Keratinocyte (primary cell): Measurements from ENCODE around the gene KCNMA1. TPM values are rescaled to one million over a fixed set of nuclear protein-coding genes. Genes with fewer than 3 reads are reported as not detected.

ENCODE experiments used
- DNase-seq: peaks from one replicate; pipeline ENCODE4 v3.0.0-alpha.2; 2011; ENCODE audit warnings: low read depth, missing footprints, low spot score
- FAIRE-seq: peaks from 2 replicates; lab custom pipeline; 2011; peaks lifted over from hg19 to GRCh38; lab: Jason Lieb, UNC
- H2AFZ ChIP-seq: 2 replicates; pipeline ENCODE4 v1.6.0; 2012; ENCODE audit warnings: low read length, control low read depth, inconsistent platforms; ENCODE audit not compliant: control insufficient read depth
- H3K27ac ChIP-seq: 2 replicates; pipeline ENCODE4 v1.5.1; 2011; ENCODE audit warnings: low read length; ENCODE audit not compliant: control insufficient read depth, insufficient read depth
- H3K27me3 ChIP-seq: 3 replicates; pipeline ENCODE4 v1.6.0; 2011; ENCODE audit warnings: low read length; ENCODE audit not compliant: control insufficient read depth, insufficient read depth; ENCODE audit errors: extremely low read depth
- H3K36me3 ChIP-seq, 2 experiments: 2 replicates in 1 of 2; 3 replicates in 1 of 2; pipeline ENCODE4 v1.5.1; 2011; ENCODE audit warnings: low read length in 2 of 2, mild to moderate bottlenecking in 1 of 2; ENCODE audit not compliant: control insufficient read depth in 2 of 2, insufficient read depth in 2 of 2; ENCODE audit errors: extremely low read depth in 1 of 2
- H3K4me1 ChIP-seq: 3 replicates; pipeline ENCODE4 v1.5.1; 2011; ENCODE audit warnings: low read length; ENCODE audit not compliant: control insufficient read depth, insufficient read depth; ENCODE audit errors: extremely low read depth
- H3K4me2 ChIP-seq: 3 replicates; pipeline ENCODE4 v1.6.0; 2011; ENCODE audit warnings: low read depth, low read length; ENCODE audit not compliant: control insufficient read depth, insufficient read depth; ENCODE audit errors: extremely low read depth
- H3K4me3 ChIP-seq, 3 experiments: fragments of 200-600 bp in 1 of 3; sonication (generic) in 1 of 3; 2 replicates in 2 of 3; 3 replicates in 1 of 3; pipeline ENCODE4 v1.5.1; 2011 to 2016; ENCODE audit warnings: low read length in 3 of 3, mild to moderate bottlenecking in 3 of 3, control low read depth in 2 of 3, inconsistent platforms in 1 of 3, low read depth in 1 of 3, mixed read lengths in 1 of 3, mixed run types in 1 of 3, moderate library complexity in 1 of 3; ENCODE audit not compliant: control insufficient read depth in 2 of 3, insufficient read depth in 2 of 3; ENCODE audit errors: extremely low read depth in 1 of 3
- H3K79me2 ChIP-seq: 2 replicates; pipeline ENCODE4 v1.6.0; 2012; ENCODE audit warnings: low read length; ENCODE audit not compliant: control insufficient read depth, insufficient read depth
- H3K9ac ChIP-seq: 3 replicates; pipeline ENCODE4 v1.6.0; 2011; ENCODE audit warnings: low read length; ENCODE audit not compliant: control insufficient read depth, insufficient read depth; ENCODE audit errors: extremely low read depth
- H3K9me1 ChIP-seq: 3 replicates; pipeline ENCODE4 v1.6.0; 2011; ENCODE audit warnings: low read length; ENCODE audit not compliant: control insufficient read depth, insufficient read depth; ENCODE audit errors: extremely low read depth
- H3K9me3 ChIP-seq: 2 replicates; pipeline ENCODE4 v1.5.1; 2012; ENCODE audit warnings: low read depth, low read length; ENCODE audit not compliant: control insufficient read depth
- H4K20me1 ChIP-seq: 3 replicates; pipeline ENCODE4 v1.6.0; 2011; ENCODE audit warnings: low read length; ENCODE audit not compliant: control insufficient read depth, insufficient read depth; ENCODE audit errors: extremely low read depth
- EZH2 ChIP-seq: IDR thresholded peaks from one replicate; pipeline ENCODE4 v1.6.1; 2012; ENCODE audit warnings: inconsistent platforms, mild to moderate bottlenecking, low read length, moderate library complexity
- dilution Hi-C: fragments of 300-500 bp; cut with MboI; formaldehyde crosslinking; loops from one replicate; pipeline ENCODE4 v1.7.0; 2020; ENCODE audit warnings: low sequenced_read_pairs; ENCODE audit not compliant: extremely low pct_ligation_motif_present
- polyA plus RNA-seq, 5 experiments: library from polyadenylated mRNA; depleted of rRNA in 3 of 5; stranded (reverse) in 3 of 5; stranded (forward) in 1 of 5; unstranded in 1 of 5; fragments of >200 nt; gene quantifications; 1 replicate in 1 of 5; 2 replicates in 3 of 5; 3 replicates in 1 of 5; pipeline versions ENCODE4 v1.2.1 to v1.2.3, GENCODE V29; 2011 to 2012; ENCODE audit warnings: missing spikeins in 2 of 5, low read depth in 1 of 5, low replicate concordance in 1 of 5
- TF ChIP-seq, protein P1 (sequence below), 3 experiments: IDR thresholded peaks in 1 of 3; conservative IDR thresholded peaks in 1 of 3; optimal IDR thresholded peaks in 1 of 3; 2 replicates in 2 of 3; 3 replicates in 1 of 3; pipeline versions ENCODE3 to v1.5.1; 2011; ENCODE audit warnings: low read length in 3 of 3, mild to moderate bottlenecking in 3 of 3, moderate library complexity in 2 of 3, control low read depth in 1 of 3, inconsistent platforms in 1 of 3; ENCODE audit not compliant: insufficient read depth in 2 of 3; ENCODE audit errors: extremely low read depth in 1 of 3

Gene KCNMA1
- polyA plus RNA-seq, 1 donor (not counting 4 experiments of a cell fraction or from before 2014, with no cell fraction given): 6.3 TPM

DNA sequence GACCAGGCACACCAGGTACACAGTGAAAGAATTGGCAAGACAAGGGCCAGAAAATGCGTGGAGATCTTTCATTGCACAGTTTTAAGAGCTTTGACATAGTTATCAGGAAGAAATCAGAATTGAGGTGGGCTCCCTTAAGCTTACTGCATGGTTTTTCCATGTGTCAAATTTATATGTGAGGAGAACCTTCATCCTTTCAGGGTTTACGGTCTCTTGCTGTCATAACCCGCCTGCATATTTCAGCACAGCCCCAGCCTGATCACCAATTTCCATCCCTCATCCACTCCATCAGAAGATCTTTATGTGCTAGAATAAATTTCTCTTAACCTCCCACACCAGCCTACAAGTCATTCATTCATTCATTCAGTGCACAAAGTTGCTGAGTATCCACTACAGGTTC lies 373.1 kb downstream of the KCNMA1 start:
- H3K9ac ChIP-seq: no peak overlapping the region
- no peak for FAIRE-seq
- no peak overlapping the region for H3K4me3 ChIP-seq
- dilution Hi-C loops: no loop called here
- no peaks in the 10 kb centered on the region for H3K79me2 ChIP-seq
- no peaks in the 10 kb centered on the region for H3K9me3 ChIP-seq
- no peaks in the 10 kb centered on the region for H3K9me1 ChIP-seq
- H2AFZ ChIP-seq: no peak overlapping the region
- no peaks in the 10 kb centered on the region for H3K36me3 ChIP-seq
- no peaks in the 10 kb centered on the region for H3K4me1 ChIP-seq
- H3K27me3 ChIP-seq: no peaks in the 10 kb centered on the region
- H3K4me2 ChIP-seq: no peak overlapping the region
- DNase-seq: no peak
- TF ChIP-seq EZH2: no peak
- TF ChIP-seq, protein P1, sequence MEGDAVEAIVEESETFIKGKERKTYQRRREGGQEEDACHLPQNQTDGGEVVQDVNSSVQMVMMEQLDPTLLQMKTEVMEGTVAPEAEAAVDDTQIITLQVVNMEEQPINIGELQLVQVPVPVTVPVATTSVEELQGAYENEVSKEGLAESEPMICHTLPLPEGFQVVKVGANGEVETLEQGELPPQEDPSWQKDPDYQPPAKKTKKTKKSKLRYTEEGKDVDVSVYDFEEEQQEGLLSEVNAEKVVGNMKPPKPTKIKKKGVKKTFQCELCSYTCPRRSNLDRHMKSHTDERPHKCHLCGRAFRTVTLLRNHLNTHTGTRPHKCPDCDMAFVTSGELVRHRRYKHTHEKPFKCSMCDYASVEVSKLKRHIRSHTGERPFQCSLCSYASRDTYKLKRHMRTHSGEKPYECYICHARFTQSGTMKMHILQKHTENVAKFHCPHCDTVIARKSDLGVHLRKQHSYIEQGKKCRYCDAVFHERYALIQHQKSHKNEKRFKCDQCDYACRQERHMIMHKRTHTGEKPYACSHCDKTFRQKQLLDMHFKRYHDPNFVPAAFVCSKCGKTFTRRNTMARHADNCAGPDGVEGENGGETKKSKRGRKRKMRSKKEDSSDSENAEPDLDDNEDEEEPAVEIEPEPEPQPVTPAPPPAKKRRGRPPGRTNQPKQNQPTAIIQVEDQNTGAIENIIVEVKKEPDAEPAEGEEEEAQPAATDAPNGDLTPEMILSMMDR (optimal IDR thresholded peaks at IDR 0.05 in 1 of 3, IDR thresholded peaks at IDR 0.05 in 1 of 3, conservative IDR thresholded peaks at IDR 0.05 in 1 of 3; ENCODE audit: extremely low read depth in 1 of 3, insufficient read depth in 2 of 3, low read length in 3 of 3): no peak
- no peaks in the 10 kb centered on the region for H4K20me1 ChIP-seq
- no peak overlapping the region for H3K27ac ChIP-seq

DNA sequence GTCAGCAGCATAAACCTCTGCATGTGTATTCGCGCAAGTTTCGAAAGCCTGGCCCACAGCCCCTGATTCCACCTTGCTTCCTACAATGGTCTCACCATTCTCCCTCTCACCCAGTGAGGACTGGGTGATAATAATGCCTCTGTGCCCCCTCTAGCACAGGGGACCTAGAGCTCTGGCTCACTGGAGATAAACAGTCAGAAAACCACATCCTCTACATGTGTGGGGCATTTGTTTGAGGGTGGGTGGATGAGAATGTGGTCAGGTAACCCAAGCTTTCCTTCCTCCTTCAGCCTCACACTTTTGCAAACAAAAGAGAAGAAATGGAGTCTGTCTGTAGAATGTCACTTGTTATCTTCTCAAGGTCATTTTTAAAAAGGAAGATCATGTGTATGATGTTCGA lies 373.5 kb downstream of the KCNMA1 start:
- Histone ChIP-seq H3K4me3 (no peak overlapping the region), H3K4me1 (no peaks in the 10 kb centered on the region), H3K9ac (no peak overlapping the region), H2AFZ (no peak overlapping the region), H3K36me3 (no peaks in the 10 kb centered on the region), H3K27ac (no peak overlapping the region), H3K79me2 (no peaks in the 10 kb centered on the region), H4K20me1 (no peaks in the 10 kb centered on the region), H3K4me2 (no peak overlapping the region), H3K9me3 (no peaks in the 10 kb centered on the region), H3K27me3 (no peaks in the 10 kb centered on the region), H3K9me1 (no peaks in the 10 kb centered on the region)
- TF ChIP-seq EZH2: no peak
- TF ChIP-seq, protein P1 (optimal IDR thresholded peaks at IDR 0.05 in 1 of 3, IDR thresholded peaks at IDR 0.05 in 1 of 3, conservative IDR thresholded peaks at IDR 0.05 in 1 of 3; ENCODE audit: extremely low read depth in 1 of 3, insufficient read depth in 2 of 3, low read length in 3 of 3): no peak
- no peak for DNase-seq
- FAIRE-seq: no peak
- dilution Hi-C loops: no loop called here
